K562 (cell line): Measurements from ENCODE around the gene TLCD4. TPM values are rescaled to one million over a fixed set of nuclear protein-coding genes. Genes with fewer than 3 reads are reported as not detected.

Experiments used
- ATAC-seq: fragments of 200-7000 bp; cut with Tn5 transposase; 3 replicates; pipeline ENCODE4 v1.9.1; 2020; ENCODE audit warnings: moderate library complexity
- BruUV-seq: library from RNA; stranded (reverse); fragments of 400-500 nt; replicated peaks from 2 replicates; lab custom pipeline; 2021; lab: Mats Ljungman, UMichigan
- CTCF ChIA-PET: fragments of 300-600 bp; formaldehyde crosslinking; extraction: SDS; loops from one replicate; lab custom pipeline; 2021; ENCODE audit warnings: low intra/inter-chr PET ratio; lab: Yijun Ruan, JAX
- POLR2A ChIA-PET: fragments of 300-600, 350-650 bp; sonication (Branson Sonifier 250); formaldehyde crosslinking; extraction: SDS; loops from one replicate; lab custom pipeline; 2021; ENCODE audit warnings: antibody characterized with exemption, inconsistent platforms; lab: Yijun Ruan, JAX
- DNase-seq, 4 experiments: peaks; one replicate each; pipeline versions ENCODE4 v3.0.0 to v3.0.0-alpha.2; 2011 to 2018; ENCODE audit warnings: low spot score in 3 of 4, mixed read lengths in 3 of 4; ENCODE audit errors: extremely low read depth in 1 of 4
- FAIRE-seq: peaks from 2 replicates; lab custom pipeline; 2011; peaks lifted over from hg19 to GRCh38; lab: Jason Lieb, UNC
- H2AFZ ChIP-seq: 2 replicates; pipeline ENCODE4 v1.6.0; 2011; ENCODE audit warnings: low read depth, low read length, control low read depth, inconsistent platforms
- H3K27ac ChIP-seq: fragments of 200-600 bp; 3 replicates; pipeline ENCODE4 v1.8.0; 2011; ENCODE audit warnings: low read depth, mild to moderate bottlenecking, control low read depth, inconsistent platforms, low read length, moderate library complexity, mixed read lengths; ENCODE audit errors: extremely low read depth
- H3K27me3 ChIP-seq, 2 experiments: fragments of 300-600 bp in 1 of 2; 2 replicates in 1 of 2; 3 replicates in 1 of 2; pipeline versions ENCODE4 v1.6.0 to v1.8.0; 2011; ENCODE audit warnings: inconsistent platforms in 2 of 2, low read length in 2 of 2, mild to moderate bottlenecking in 1 of 2, mixed read lengths in 1 of 2, moderate library complexity in 1 of 2; ENCODE audit not compliant: control insufficient read depth in 2 of 2, insufficient read depth in 2 of 2
- H3K36me3 ChIP-seq: fragments of 300-600 bp; 3 replicates; pipeline ENCODE4 v1.8.0; 2011; ENCODE audit warnings: mild to moderate bottlenecking, low read length, inconsistent platforms; ENCODE audit not compliant: control insufficient read depth, insufficient read depth
- H3K4me1 ChIP-seq, 2 experiments: fragments of 200-600 bp in 1 of 2; replicated peaks in 1 of 2; 2 replicates in 1 of 2; 3 replicates in 1 of 2; pipeline versions ENCODE4 v1.5.1 to v1.8.0; 2011; ENCODE audit warnings: inconsistent platforms in 2 of 2, low read length in 2 of 2, mild to moderate bottlenecking in 1 of 2, mixed read lengths in 1 of 2, moderate library complexity in 1 of 2; ENCODE audit not compliant: control insufficient read depth in 2 of 2, insufficient read depth in 2 of 2
- H3K4me2 ChIP-seq: 2 replicates; pipeline ENCODE4 v1.6.1; 2011; ENCODE audit warnings: low read length, control low read depth, inconsistent platforms, mixed read lengths; ENCODE audit not compliant: insufficient read depth
- H3K4me3 ChIP-seq: fragments of 200-600 bp; sonication (generic), shearing (Covaris generic); 2 replicates; pipeline ENCODE4 v1.5.1; 2016; ENCODE audit warnings: control low read depth, inconsistent platforms
- H3K79me2 ChIP-seq: fragments of 200-600 bp; 3 replicates; pipeline ENCODE4 v1.8.0; 2011; ENCODE audit warnings: low read length, inconsistent platforms; ENCODE audit not compliant: control insufficient read depth, insufficient read depth
- H3K9ac ChIP-seq, 2 experiments: 2 replicates each; pipeline versions ENCODE4 v1.6.0 to v1.6.1; 2011; ENCODE audit warnings: low read depth in 2 of 2, low read length in 2 of 2, control low read depth in 1 of 2, inconsistent platforms in 1 of 2, mild to moderate bottlenecking in 1 of 2, mixed read lengths in 1 of 2; ENCODE audit not compliant: insufficient read depth in 1 of 2
- H3K9me1 ChIP-seq: one replicate; pipeline ENCODE4 v1.6.0; 2011; ENCODE audit warnings: inconsistent platforms, mild to moderate bottlenecking, low read length, moderate library complexity; ENCODE audit not compliant: control insufficient read depth, insufficient read depth
- H3K9me3 ChIP-seq: replicated peaks from 2 replicates; pipeline ENCODE4 v1.5.1; 2011; ENCODE audit warnings: low read depth, low read length, inconsistent platforms; ENCODE audit not compliant: control insufficient read depth, insufficient read depth
- H4K20me1 ChIP-seq: replicated peaks from 2 replicates; pipeline ENCODE4 v1.6.1; 2011; ENCODE audit warnings: low read length, inconsistent platforms, mixed read lengths; ENCODE audit not compliant: control insufficient read depth, insufficient read depth
- ARID1B ChIP-seq: fragments of 450-650 bp; IDR thresholded peaks from 2 replicates; pipeline ENCODE4 v1.6.1; 2016; ENCODE audit warnings: antibody characterized with exemption, mild to moderate bottlenecking, inconsistent platforms
- CREBBP ChIP-seq: IDR thresholded peaks from one replicate; pipeline ENCODE4 v1.6.1; 2012; ENCODE audit warnings: low read depth, mild to moderate bottlenecking, control low read depth, inconsistent platforms, low read length
- FOXA3 ChIP-seq, 2 experiments: fragments of 450-650 bp in 1 of 2; sonication (generic) in 1 of 2; formaldehyde crosslinking; IDR thresholded peaks in 1 of 2; conservative IDR thresholded peaks in 1 of 2; 2 replicates each; pipeline versions ENCODE4 v1.4.0 to v1.8.0; 2020 to 2022; ENCODE audit warnings: mild to moderate bottlenecking in 2 of 2, missing genetic modification reagents in 1 of 2
- HNRNPL ChIP-seq: fragments of 200-400 bp; formaldehyde crosslinking; IDR thresholded peaks from 2 replicates; pipeline ENCODE4 v1.6.1; 2017; ENCODE audit warnings: low read depth, mild to moderate bottlenecking, low read length
- KLF10 ChIP-seq: fragments of 250-450 bp; sonication (Bioruptor Pico); IDR thresholded peaks from 2 replicates; pipeline ENCODE4 v1.6.1; 2021; ENCODE audit warnings: matching md5 sums
- KLF6 ChIP-seq: fragments of 250-450 bp; sonication (Bioruptor Pico); IDR thresholded peaks from 2 replicates; pipeline ENCODE4 v1.4.0; 2020; ENCODE audit warnings: mild to moderate bottlenecking, moderate library complexity, borderline replicate concordance
- MECOM ChIP-seq: fragments of 250-450 bp; sonication (Bioruptor Pico); IDR thresholded peaks from 2 replicates; pipeline ENCODE4 v1.8.0; 2022; ENCODE audit warnings: inconsistent platforms
- MEF2A ChIP-seq: IDR thresholded peaks from 2 replicates; pipeline ENCODE4 v1.6.1; 2011; ENCODE audit warnings: low read depth, mild to moderate bottlenecking, low read length, moderate library complexity; ENCODE audit not compliant: control insufficient read depth
- NELFE ChIP-seq: IDR thresholded peaks from 2 replicates; pipeline ENCODE4 v1.6.1; 2011; ENCODE audit warnings: mild to moderate bottlenecking; ENCODE audit not compliant: insufficient read depth, insufficient read length
- RBM14 ChIP-seq: fragments of 200-400 bp; formaldehyde crosslinking; IDR thresholded peaks from 2 replicates; pipeline ENCODE4 v1.6.1; 2018; ENCODE audit warnings: low read depth, mild to moderate bottlenecking, low read length, moderate library complexity, borderline replicate concordance; ENCODE audit not compliant: insufficient read depth
- SETDB1 ChIP-seq: IDR thresholded peaks from one replicate; pipeline ENCODE4 v1.6.1; 2012; ENCODE audit warnings: low read length, control low read depth, inconsistent platforms
- TCFL5 ChIP-seq: fragments of 250-450 bp; sonication (Bioruptor Pico); conservative IDR thresholded peaks from 2 replicates; pipeline ENCODE4 v1.6.1; 2021; ENCODE audit warnings: mild to moderate bottlenecking, moderate library complexity, matching md5 sums
- TRIM28 ChIP-seq: fragments of 450-650 bp; IDR thresholded peaks from 2 replicates; pipeline ENCODE4 v1.6.1; 2017
- ZBTB8A ChIP-seq: fragments of 450-650 bp; IDR thresholded peaks from 2 replicates; pipeline ENCODE4 v1.6.1; 2018; ENCODE audit warnings: mild to moderate bottlenecking, moderate library complexity; ENCODE audit not compliant: partially characterized antibody
- ZNF134 ChIP-seq: fragments of 250-450 bp; sonication (Bioruptor Pico); conservative IDR thresholded peaks from 2 replicates; pipeline ENCODE4 v1.4.0; 2020
- ZNF165 ChIP-seq: fragments of 250-450 bp; sonication (Bioruptor Pico); IDR thresholded peaks from 2 replicates; pipeline ENCODE4 v1.4.0; 2020; ENCODE audit warnings: borderline replicate concordance
- ZNF561 ChIP-seq: fragments of 450-650 bp; formaldehyde crosslinking; conservative IDR thresholded peaks from 2 replicates; pipeline ENCODE4 v1.4.0; 2020; ENCODE audit warnings: mild to moderate bottlenecking, moderate library complexity
- whole genome bisulfite sequencing: fragments of 100-300 bp; shearing (Covaris generic); methylation state at CpG from one replicate; pipeline ENCODE4 v1.1.6; 2016; ENCODE audit warnings: low coverage, mixed read lengths; ENCODE audit not compliant: insufficient coverage; ENCODE audit errors: missing lambda C conversion rate; 5-methylcytosine and 5-hydroxymethylcytosine counted together
- in situ Hi-C: fragments of 300-500 bp; cut with MboI; formaldehyde crosslinking; loops from 4 replicates; pipeline ENCODE4 v1.15.0; 2018; ENCODE audit warnings: inconsistent platforms, mixed read lengths
- intact Hi-C: fragments of 100-400 bp; cut with micrococcal nuclease; formaldehyde crosslinking; loops from 2 replicates; pipeline ENCODE4 v1.14.2; 2022
- polyA plus RNA-seq, 8 experiments: library from polyadenylated mRNA; depleted of rRNA in 4 of 8; stranded (reverse) in 5 of 8; unstranded in 3 of 8; fragments of >200 nt; fragmentation: Nextera tagmentation in 2 of 8; fragmentation: Illumina TruSeq in 1 of 8; extraction: Ambion mirVana in 2 of 8; extraction: Trizol in 1 of 8; gene quantifications; 2 replicates each; pipeline versions ENCODE4 v1.2.1 to v1.2.3, GENCODE V29; 2011 to 2014; ENCODE audit warnings: inconsistent platforms in 1 of 8, missing spikeins in 1 of 8
- total RNA-seq, 7 experiments: library from RNA; depleted of rRNA in 6 of 7; stranded (reverse); fragments of >200 nt in 6 of 7; fragmentation: Illumina TruSeq in 2 of 7; extraction: Trizol in 2 of 7; gene quantifications; 2 replicates each; pipeline versions ENCODE4 v1.2.1 to v1.2.3, GENCODE V29; 2011 to 2021; ENCODE audit warnings: low replicate concordance in 1 of 7
- TF ChIP-seq, protein P1 (sequence below): fragments of 250-450 bp; sonication (Bioruptor Pico); IDR thresholded peaks from 2 replicates; pipeline ENCODE4 v1.6.1; 2021; ENCODE audit warnings: mild to moderate bottlenecking
- TF ChIP-seq, protein P2 (sequence below), 2 experiments: fragments of 200-800 bp in 1 of 2; sonication (Bioruptor generic) in 1 of 2; sonication (generic) in 1 of 2; formaldehyde crosslinking in 1 of 2; IDR thresholded peaks in 1 of 2; conservative IDR thresholded peaks in 1 of 2; 2 replicates each; pipeline versions ENCODE4 v1.5.0 to v1.6.1; 2016 to 2020; ENCODE audit warnings: missing compliant biosample characterization in 1 of 2, missing genetic modification characterization in 1 of 2, missing genetic modification reagents in 1 of 2

Gene TLCD4
- total and polyA plus RNA-seq, 9 of the 15 experiments (the other 6 are each of a cell fraction or from before 2014, with no cell fraction given): 3.5 to 19.8 (median 7.6) TPM

DNA sequence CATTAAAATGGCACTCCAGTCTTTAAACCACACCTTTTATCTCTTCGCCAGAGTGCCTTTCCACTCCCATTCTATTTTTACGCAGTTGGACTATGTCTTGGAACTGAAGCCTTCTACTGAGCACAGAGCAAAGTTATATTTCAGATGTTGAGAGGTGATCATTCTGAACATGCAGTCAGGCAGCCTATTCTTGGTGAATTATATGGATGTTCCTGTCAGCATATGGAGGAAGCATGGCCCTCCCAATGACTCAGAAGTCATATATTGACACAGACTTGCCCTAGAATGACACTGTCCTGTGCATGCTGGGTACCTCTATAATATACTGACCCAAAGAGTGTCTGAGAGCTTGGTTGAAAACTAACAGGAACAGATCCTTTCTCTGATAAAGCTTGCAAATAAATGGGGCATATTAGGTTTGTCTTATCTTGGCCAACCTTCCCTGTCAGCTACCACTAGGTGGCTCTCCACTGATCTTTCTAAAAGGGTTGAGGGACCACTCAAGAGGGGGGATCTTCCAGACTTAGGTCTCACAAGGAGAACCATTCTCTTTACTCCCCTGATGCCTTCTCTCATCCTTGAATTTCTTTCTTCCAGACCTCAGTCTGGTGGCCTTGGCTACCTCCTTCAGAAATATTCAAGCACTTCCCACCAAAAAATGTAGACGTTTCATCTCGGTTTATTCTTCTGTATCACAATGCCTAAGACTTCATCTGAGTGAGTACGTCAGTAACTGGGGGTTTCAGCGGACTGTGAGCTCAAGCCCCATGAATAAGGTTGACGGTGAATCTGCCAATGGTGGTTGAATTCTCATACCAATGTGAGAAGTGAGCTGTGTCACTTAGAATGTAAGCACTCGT, 32.6 kb upstream of the TLCD4 start (continued):
- peak; percentile 37; the same call in 1 of the 2 replicates for TF ChIP-seq MEF2A
- TF ChIP-seq SETDB1: no peak

DNA sequence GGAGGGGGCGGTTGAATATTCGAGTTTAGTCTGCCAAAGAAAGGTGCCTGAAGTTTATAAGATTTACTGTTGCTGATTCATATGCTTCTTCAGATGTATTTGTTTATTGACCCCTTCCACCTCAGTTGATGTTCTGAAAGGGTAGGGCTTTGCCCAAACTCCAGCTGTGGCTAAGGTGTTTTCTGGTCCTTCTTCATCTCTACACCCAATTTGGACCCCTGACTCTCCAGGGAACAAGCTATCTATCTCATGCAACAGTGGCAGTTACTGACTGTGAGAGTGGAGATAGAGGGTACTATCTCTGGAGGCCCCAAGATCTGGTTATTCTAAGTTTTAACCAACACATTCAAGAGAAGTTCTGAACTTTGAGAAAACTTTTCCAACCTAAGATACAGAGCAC, 31.8 kb upstream of the TLCD4 start:
- in situ Hi-C loops (no loop called here), intact Hi-C loops (loop anchor here (1.0 to 10.0 kb wide), 3 partner anchors 31 to 89 kb away; no protein-coding TSS in a partner anchor)
- H3K9me1 ChIP-seq: no peaks in the 10 kb centered on the region
- peak; percentile 91 for FAIRE-seq
- 0% methylated on average over 2 of the region's 2 CpGs for WGBS
- no peaks in the 10 kb centered on the region for H3K27me3 ChIP-seq
- DNase-seq: peak; percentile 82 to 89 (median 85)
- peak; percentile 78 for ATAC-seq
- CTCF ChIA-PET: interaction anchor here (2.2 kb wide), 1 partner anchor 149 kb away, joined by 8 read pairs; the partner anchor contains the start of gene RWDD3
- peak overlapping the region; percentile 91 for H2AFZ ChIP-seq
- no peaks in the 10 kb centered on the region for H4K20me1 ChIP-seq
- peak overlapping the region; percentile 77 for H3K4me2 ChIP-seq
- H3K9ac ChIP-seq: peak overlapping the region in 1 of 2 experiments; percentile 66; a peak in 3 of 4 replicates
- H3K4me1 ChIP-seq: peaks cover 9 to 43% of the 10 kb centered on the region in 2 experiments; a peak in 4 of 5 replicates
- no peaks in the 10 kb centered on the region for H3K79me2 ChIP-seq
- peak overlapping the region; percentile 95 for H3K27ac ChIP-seq
- POLR2A ChIA-PET: interaction anchor here (0.6 to 2.3 kb wide), 5 partner anchors 9 to 35 kb away, joined by 3 to 11 read pairs (median 5); partner anchors contain the start of gene ALG14
- H3K36me3 ChIP-seq: no peaks in the 10 kb centered on the region
- H3K9me3 ChIP-seq: peaks cover 13% of the 10 kb centered on the region
- no peak overlapping the region; the same call in 1 of the 2 replicates for H3K4me3 ChIP-seq
- BruUV-seq: no TSS peak
- TF ChIP-seq ARID1B (peak; percentile 94), RBM14 (no peak), ZNF134 (no peak), ZNF165 (CRISPR knock-in tag) (no peak), TRIM28 (no peak), ZBTB8A (no peak), TCFL5 (no peak), FOXA3 (CRISPR knock-in tag; conservative IDR thresholded peaks at IDR 0.05 in 1 of 2, IDR thresholded peaks at IDR 0.05 in 1 of 2) (no peak), CREBBP (no peak), HNRNPL (no peak), MECOM (CRISPR knock-in tag) (0 out of 2 replicates have a peak, but pooled peaks have one; percentile 19), KLF6 (no peak), ZNF561 (CRISPR knock-in tag) (no peak), NELFE (no peak), KLF10 (CRISPR knock-in tag) (no peak)
- TF ChIP-seq, protein P1, sequence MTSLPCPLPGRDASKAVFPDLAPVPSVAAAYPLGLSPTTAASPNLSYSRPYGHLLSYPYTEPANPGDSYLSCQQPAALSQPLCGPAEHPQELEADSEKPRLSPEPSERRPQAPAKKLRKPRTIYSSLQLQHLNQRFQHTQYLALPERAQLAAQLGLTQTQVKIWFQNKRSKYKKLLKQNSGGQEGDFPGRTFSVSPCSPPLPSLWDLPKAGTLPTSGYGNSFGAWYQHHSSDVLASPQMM (CRISPR knock-in tag): no peak
- TF ChIP-seq, protein P2, sequence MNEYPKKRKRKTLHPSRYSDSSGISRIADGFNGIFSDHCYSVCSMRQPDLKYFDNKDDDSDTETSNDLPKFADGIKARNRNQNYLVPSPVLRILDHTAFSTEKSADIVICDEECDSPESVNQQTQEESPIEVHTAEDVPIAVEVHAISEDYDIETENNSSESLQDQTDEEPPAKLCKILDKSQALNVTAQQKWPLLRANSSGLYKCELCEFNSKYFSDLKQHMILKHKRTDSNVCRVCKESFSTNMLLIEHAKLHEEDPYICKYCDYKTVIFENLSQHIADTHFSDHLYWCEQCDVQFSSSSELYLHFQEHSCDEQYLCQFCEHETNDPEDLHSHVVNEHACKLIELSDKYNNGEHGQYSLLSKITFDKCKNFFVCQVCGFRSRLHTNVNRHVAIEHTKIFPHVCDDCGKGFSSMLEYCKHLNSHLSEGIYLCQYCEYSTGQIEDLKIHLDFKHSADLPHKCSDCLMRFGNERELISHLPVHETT (CRISPR knock-in tag; conservative IDR thresholded peaks at IDR 0.05 in 1 of 2, IDR thresholded peaks at IDR 0.05 in 1 of 2): no peak
